D341Med (cell line): ENCODE data around the gene TRPV2.
A peak's percentile ranks its signal among the peaks of the same experiment; 100 is the strongest.
"Not testable (repeated sequence)": the region's sequence is repeated elsewhere in the genome, so short reads cannot be mapped to it uniquely, and the experiment has no call there.

Experiments
- DNase-seq: peaks from one replicate; pipeline ENCODE4 v3.0.0; 2012; ENCODE audit warnings: low spot score

The TRPV2 gene

GRCh38 chr17:16435925-16436886 is 20.8 kb downstream of the TRPV2 start:
- DNase-seq, result no peak

- no peak for DNase-seq
Observed at GRCh38 chr17:16437083-16437482, 21.7 kb downstream of the TRPV2 start.

- DNase-seq, result no peak
Observed at GRCh38 chr17:16438173-16438556, 22.8 kb downstream of the TRPV2 start.

GRCh38 chr17:16438557-16439302 is 23.4 kb downstream of the TRPV2 start:
- DNase-seq, result peak; percentile 93

GRCh38 chr17:16439303-16439791 is 24.0 kb downstream of the TRPV2 start:
- DNase-seq, result no peak

GRCh38 chr17:16439811-16440351 is 24.5 kb downstream of the TRPV2 start:
- no peak for DNase-seq

GRCh38 chr17:16440354-16440753 is 25.0 kb downstream of the TRPV2 start:
- not testable (repeated sequence) for DNase-seq

GRCh38 chr17:16440901-16441629 is 25.7 kb downstream of the TRPV2 start:
- no peak for DNase-seq

GRCh38 chr17:16442141-16442540 is 26.8 kb downstream of the TRPV2 start:
- no peak for DNase-seq

- DNase-seq, result no peak
Observed at GRCh38 chr17:16442594-16443510, 27.5 kb downstream of the TRPV2 start.

GRCh38 chr17:16443511-16444257 is 28.3 kb downstream of the TRPV2 start:
- DNase-seq, result no peak

- peak; percentile 62 for DNase-seq
Observed at GRCh38 chr17:16444258-16444886, 29.0 kb downstream of the TRPV2 start.

- no peak for DNase-seq
Observed at GRCh38 chr17:16446338-16446983, 31.1 kb downstream of the TRPV2 start.

GRCh38 chr17:16447676-16448075 is 32.3 kb downstream of the TRPV2 start:
- no peak for DNase-seq

- DNase-seq, result no peak
Observed at GRCh38 chr17:16448490-16448889, 33.1 kb downstream of the TRPV2 start.

- DNase-seq, result no peak
Observed at GRCh38 chr17:16449121-16449570, 33.8 kb downstream of the TRPV2 start.

GRCh38 chr17:16450028-16450427 is 34.7 kb downstream of the TRPV2 start:
- no peak for DNase-seq

GRCh38 chr17:16452268-16452667 is 36.9 kb downstream of the TRPV2 start:
- DNase-seq, result not testable (repeated sequence)

GRCh38 chr17:16453493-16453851 is 38.1 kb downstream of the TRPV2 start:
- no peak for DNase-seq
